HG03342 (cell line): ENCODE data around the gene CNN2.
A peak's percentile ranks its signal among the peaks of the same experiment; 100 is the strongest.
"Not testable (repeated sequence)": the region's sequence is repeated elsewhere in the genome, so short reads cannot be mapped to it uniquely, and the experiment has no call there.

Experiments used
- ATAC-seq: cut with Tn5 transposase; IDR thresholded peaks from one replicate; pipeline ENCODE4 v1.9.1; 2021; ENCODE audit warnings: mild to moderate bottlenecking, moderate library complexity; ENCODE audit not compliant: unreplicated experiment

Gene CNN2

GRCh38 chr19:1010586-1011510 lies 15.6 kb upstream of the CNN2 start:
- ATAC-seq: no peak

DNA sequence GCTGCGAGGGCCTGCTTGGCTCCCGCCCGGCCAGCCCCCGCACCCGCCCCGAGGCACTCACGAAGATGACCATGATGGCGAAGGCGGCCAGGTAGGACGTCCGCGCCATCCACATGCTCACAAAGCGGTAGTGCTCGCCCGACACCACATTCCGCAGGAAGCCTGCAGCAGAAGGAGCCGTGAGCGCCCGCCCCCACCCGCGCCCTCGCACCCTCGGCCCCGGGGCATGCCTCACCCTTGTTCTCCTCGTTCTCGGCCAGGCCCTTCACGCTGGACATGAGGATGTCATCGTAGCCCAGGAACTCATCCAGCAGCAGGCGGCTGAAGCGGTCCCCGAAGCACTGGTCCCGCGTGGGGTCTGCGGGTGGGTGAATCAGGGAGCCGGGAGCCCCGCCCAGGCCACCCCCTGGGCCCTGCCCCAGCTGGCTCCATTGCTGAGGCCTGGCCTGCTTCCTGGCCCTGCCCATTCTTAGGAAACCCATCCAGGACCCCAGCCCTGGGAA lies 14.5 kb upstream of the CNN2 start:
- no peak for ATAC-seq

GRCh38 chr19:1012334-1012733 lies 14.1 kb upstream of the CNN2 start:
- ATAC-seq: no peak

- no peak for ATAC-seq
Measured at GRCh38 chr19:1013218-1013617, 13.2 kb upstream of the CNN2 start.

DNA sequence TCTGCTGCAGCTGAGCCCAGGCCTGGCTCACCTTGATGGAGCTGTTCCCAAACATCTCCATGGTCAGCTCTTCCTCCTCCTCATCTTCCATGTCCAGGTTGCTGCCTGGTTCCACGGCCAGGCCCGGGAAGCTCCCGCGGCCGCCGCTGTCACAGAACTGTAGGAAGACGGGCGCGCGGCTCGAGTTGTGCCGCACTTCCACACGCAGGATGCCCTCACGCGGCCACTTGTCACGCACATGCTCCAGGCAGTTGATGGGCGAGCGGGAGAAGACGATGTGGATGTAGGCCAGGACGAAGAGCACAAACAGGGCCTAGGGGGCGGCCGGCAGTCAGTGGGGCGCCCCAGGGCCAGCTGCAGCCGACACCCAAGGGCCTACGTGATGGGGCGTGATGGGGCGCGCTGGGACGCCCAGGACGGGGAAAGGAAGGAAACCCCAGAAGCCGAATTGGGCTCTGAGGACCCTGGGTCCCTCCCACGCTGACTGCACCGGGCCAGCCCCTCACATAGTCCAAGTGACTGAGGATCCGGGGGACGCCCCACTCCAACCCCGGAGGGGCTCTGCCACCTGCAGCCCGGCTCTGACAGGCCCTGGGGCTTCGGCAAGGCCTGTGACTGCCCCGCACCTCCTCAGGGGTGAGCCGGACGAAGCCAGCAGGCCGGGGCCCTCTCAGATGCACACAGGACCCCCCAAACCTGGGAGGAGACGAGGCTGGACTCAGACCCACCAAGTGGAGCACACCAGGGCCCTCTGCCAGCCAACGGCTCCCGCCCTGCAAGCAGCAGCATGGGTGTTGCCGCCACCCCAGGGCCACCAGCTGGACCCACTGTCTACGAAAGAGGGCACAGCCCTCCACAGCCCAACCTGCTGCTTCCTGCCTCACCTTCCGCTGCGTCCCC lies 12.0 kb upstream of the CNN2 start:
- no peak for ATAC-seq

GRCh38 chr19:1015061-1015781 lies 11.2 kb upstream of the CNN2 start:
- no peak for ATAC-seq

DNA sequence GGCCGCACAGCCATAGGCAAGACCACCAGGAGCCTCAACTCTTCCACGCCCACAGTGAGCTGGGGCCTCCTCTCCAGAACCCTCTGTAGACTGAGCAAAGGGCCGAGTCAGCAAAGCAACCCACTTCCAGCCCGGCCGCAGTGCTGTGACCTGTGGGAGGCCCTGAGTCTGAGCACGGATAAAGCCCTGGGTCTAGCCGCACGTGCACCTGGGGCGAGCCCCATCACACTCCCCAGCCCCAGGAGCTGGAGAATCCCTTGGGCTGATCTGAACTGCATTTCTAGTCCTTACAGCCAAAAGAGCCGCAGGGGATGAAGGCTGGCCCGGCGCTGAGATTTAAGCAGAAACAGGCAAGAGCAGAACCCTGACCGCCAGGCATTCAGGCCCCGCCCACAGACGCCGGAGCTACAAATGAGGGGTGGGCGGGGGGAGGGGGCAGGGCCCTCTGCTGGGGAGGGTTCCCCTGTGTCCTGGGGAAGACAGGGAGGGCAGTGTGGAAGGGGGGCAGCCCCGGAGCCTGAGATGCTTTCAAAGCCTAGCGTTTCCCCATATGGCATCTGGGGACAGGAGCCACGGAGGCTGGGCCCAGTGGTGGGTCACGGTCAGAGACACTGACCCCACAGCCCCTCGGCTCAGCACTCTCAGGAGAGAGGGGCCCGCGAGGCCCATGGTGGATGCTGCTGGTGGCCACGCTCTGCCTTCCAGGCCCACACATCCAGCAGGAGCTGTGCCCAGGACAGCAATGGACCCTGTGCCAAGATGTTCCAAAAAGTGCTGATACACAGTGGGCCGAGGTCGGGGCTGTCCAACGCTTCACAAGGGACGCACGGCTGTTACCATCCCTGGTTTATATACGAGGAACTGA lies 10.4 kb upstream of the CNN2 start:
- no peak for ATAC-seq

- no peak for ATAC-seq
Measured at GRCh38 chr19:1016647-1017114, 9.7 kb upstream of the CNN2 start.

DNA sequence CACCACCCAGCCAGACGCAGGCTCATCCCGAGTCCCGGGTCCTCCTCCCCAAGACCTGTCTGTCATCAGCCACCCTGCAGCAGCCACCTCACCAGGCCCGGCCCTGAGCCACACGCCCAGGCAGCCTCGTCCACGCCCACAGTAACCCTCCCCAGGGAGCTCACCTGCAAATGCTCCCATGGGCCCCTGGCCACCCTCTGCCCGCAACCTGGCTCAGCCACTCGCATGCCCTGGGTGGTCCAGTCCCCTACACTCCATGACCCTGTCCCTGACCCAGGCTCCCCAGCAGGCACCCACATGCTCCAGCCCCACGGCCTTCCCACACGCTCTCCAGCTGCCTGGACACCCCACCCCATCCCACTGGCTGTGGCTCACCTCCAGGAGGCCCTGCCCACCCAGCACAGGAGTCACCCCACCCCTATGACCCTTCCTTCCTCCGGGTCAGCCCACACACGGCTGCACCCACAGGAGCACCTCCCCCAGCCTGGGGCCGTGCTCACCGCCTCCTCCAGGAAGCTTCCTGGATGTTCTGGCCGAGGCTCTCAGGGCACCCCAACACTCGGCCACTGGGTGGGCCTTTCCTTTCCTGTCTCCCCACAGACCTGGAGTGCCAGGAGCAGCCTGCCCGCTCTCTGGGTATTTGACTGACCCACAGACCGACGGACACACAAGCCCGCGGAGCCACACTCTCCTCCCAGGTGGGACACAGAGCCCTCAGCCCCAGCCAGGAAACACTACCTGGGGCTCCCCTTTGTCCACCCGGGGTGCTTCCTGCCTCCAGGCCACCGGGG lies 9.1 kb upstream of the CNN2 start:
- ATAC-seq: no peak

GRCh38 chr19:1017906-1018305 lies 8.5 kb upstream of the CNN2 start:
- no peak for ATAC-seq

GRCh38 chr19:1018393-1018792 lies 8.0 kb upstream of the CNN2 start:
- no peak for ATAC-seq

- no peak for ATAC-seq
Measured at GRCh38 chr19:1018932-1019615, 7.3 kb upstream of the CNN2 start.

GRCh38 chr19:1019616-1019961 lies 6.8 kb upstream of the CNN2 start:
- ATAC-seq: no peak

GRCh38 chr19:1019980-1020867 lies 6.2 kb upstream of the CNN2 start:
- no peak for ATAC-seq

- peak; percentile 69 for ATAC-seq
Measured at GRCh38 chr19:1020868-1021425, 5.5 kb upstream of the CNN2 start, which contains the start of gene TMEM259. TMEM259 (minus strand) TSS chr19:1021123; CDS start chr19:1020996, 127 bp downstream.

- ATAC-seq: not testable (repeated sequence)
Measured at GRCh38 chr19:1023883-1024188, 2.6 kb upstream of the CNN2 start.

GRCh38 chr19:1025080-1025479 lies 1.3 kb upstream of the CNN2 start:
- ATAC-seq: not testable (repeated sequence)
